Raji (cell line): ENCODE results near the gene WDCP.

Source experiments
- POLR2A ChIP-seq: IDR thresholded peaks from 2 replicates; pipeline ENCODE4 v1.6.1; 2011; ENCODE audit warnings: low read depth, low read length, control low read depth; ENCODE audit not compliant: insufficient read depth

Gene WDCP

GRCh38 chr2:24046930-24047702, at the start of gene WDCP:
WDCP (minus strand) TSS chr2:24047391; CDS start chr2:24039494, 7,897 bp downstream.
- peak; percentile 94 for TF ChIP-seq POLR2A

- TF ChIP-seq POLR2A, result no peak
Measured at GRCh38 chr2:24088821-24089359, 41.7 kb upstream of the WDCP start.

GRCh38 chr2:24087032-24087431, 39.8 kb upstream of the WDCP start:
- TF ChIP-seq POLR2A, result no peak

GRCh38 chr2:24086241-24086640, 39.0 kb upstream of the WDCP start:
- TF ChIP-seq POLR2A, result no peak

- no peak for TF ChIP-seq POLR2A
Measured at GRCh38 chr2:24085200-24085489, 38.0 kb upstream of the WDCP start.

GRCh38 chr2:24084386-24085199, 37.4 kb upstream of the WDCP start, which contains the start of gene TP53I3:
TP53I3 (minus strand) TSS chr2:24084834; CDS start chr2:24084326, 508 bp downstream.
- no peak for TF ChIP-seq POLR2A

- peak; percentile 68 for TF ChIP-seq POLR2A
Measured at GRCh38 chr2:24083567-24084385, 36.6 kb upstream of the WDCP start.

GRCh38 chr2:24082787-24083566, 35.8 kb upstream of the WDCP start:
- no peak for TF ChIP-seq POLR2A

- TF ChIP-seq POLR2A, result no peak
Measured at GRCh38 chr2:24080701-24081100, 33.5 kb upstream of the WDCP start.

- TF ChIP-seq POLR2A, result no peak
Measured at GRCh38 chr2:24077879-24078278, 30.7 kb upstream of the WDCP start.

GRCh38 chr2:24077535-24077877, 30.3 kb upstream of the WDCP start:
- no peak for TF ChIP-seq POLR2A

GRCh38 chr2:24076849-24077534, 29.8 kb upstream of the WDCP start:
- TF ChIP-seq POLR2A, result no peak

GRCh38 chr2:24075915-24076848, 29.0 kb upstream of the WDCP start, which contains the start of gene SF3B6:
SF3B6 (minus strand) TSS chr2:24076326; CDS start chr2:24076229, 97 bp downstream.
- TF ChIP-seq POLR2A, result peak; percentile 97

GRCh38 chr2:24075259-24075658, 28.1 kb upstream of the WDCP start:
- no peak for TF ChIP-seq POLR2A
